DND-41 (cell line): ENCODE data around the gene MYO16.

Experiments
- EZH2 ChIP-seq: IDR thresholded peaks from 3 replicates; pipeline ENCODE4 v1.6.1; 2012; ENCODE audit warnings: borderline replicate concordance, low read depth, mild to moderate bottlenecking, moderate library complexity, low read length, inconsistent platforms; ENCODE audit not compliant: severe bottlenecking
- TF ChIP-seq, protein P1 (sequence below): IDR thresholded peaks from 2 replicates; pipeline ENCODE4 v1.5.1; 2012; ENCODE audit warnings: borderline replicate concordance, low read length, moderate library complexity, mild to moderate bottlenecking; ENCODE audit not compliant: poor library complexity, severe bottlenecking; ENCODE audit errors: extremely low read depth

- TF ChIP-seq, protein P1, sequence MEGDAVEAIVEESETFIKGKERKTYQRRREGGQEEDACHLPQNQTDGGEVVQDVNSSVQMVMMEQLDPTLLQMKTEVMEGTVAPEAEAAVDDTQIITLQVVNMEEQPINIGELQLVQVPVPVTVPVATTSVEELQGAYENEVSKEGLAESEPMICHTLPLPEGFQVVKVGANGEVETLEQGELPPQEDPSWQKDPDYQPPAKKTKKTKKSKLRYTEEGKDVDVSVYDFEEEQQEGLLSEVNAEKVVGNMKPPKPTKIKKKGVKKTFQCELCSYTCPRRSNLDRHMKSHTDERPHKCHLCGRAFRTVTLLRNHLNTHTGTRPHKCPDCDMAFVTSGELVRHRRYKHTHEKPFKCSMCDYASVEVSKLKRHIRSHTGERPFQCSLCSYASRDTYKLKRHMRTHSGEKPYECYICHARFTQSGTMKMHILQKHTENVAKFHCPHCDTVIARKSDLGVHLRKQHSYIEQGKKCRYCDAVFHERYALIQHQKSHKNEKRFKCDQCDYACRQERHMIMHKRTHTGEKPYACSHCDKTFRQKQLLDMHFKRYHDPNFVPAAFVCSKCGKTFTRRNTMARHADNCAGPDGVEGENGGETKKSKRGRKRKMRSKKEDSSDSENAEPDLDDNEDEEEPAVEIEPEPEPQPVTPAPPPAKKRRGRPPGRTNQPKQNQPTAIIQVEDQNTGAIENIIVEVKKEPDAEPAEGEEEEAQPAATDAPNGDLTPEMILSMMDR = no peak
- no peak for TF ChIP-seq EZH2
These were observed 562.0 kb downstream of the MYO16 start for GRCh38 chr13:109191413-109191812.
